Breast epithelium (tissue), 3 donors: Measurements from ENCODE around the gene CRYBG1.

ENCODE experiments used
- CTCF ChIP-seq, 3 donors: fragments of 450-650 bp; IDR thresholded peaks; one replicate each; pipeline ENCODE4 v1.5.1; 2016 to 2017; ENCODE audit warnings: antibody characterized with exemption in 3 of 3, mild to moderate bottlenecking in 3 of 3, moderate library complexity in 3 of 3
- POLR2A ChIP-seq: fragments of 450-650 bp; IDR thresholded peaks from one replicate; pipeline ENCODE4 v1.6.1; 2016; ENCODE audit warnings: antibody characterized with exemption, mild to moderate bottlenecking, moderate library complexity
- POLR2AphosphoS5 ChIP-seq, 3 donors: sonication (generic); formaldehyde crosslinking; IDR thresholded peaks; one replicate each; pipeline ENCODE4 v1.6.1; 2017; ENCODE audit warnings: antibody characterized with exemption in 3 of 3

GRCh38 chr6:106324726-106325335 is 35.7 kb upstream of the CRYBG1 start:
- TF ChIP-seq CTCF (IDR thresholded peaks at IDR 0.05) (no peak), POLR2A (no peak), POLR2AphosphoS5 (IDR thresholded peaks at IDR 0.05) (no peak)
